Omental fat pad (tissue), 4 donors: Measurements from ENCODE around the gene STARD9. TPM values are rescaled to one million over a fixed set of nuclear protein-coding genes. Genes with fewer than 3 reads are reported as not detected.

Experiments
- ATAC-seq: fragments of 150-250 bp; one replicate; pipeline ENCODE4 v1.9.1; 2016; ENCODE audit warnings: mild to moderate bottlenecking, moderate library complexity; ENCODE audit not compliant: low FRiP score
- DNase-seq: peaks from one replicate; pipeline ENCODE4 v3.0.0-alpha.2; 2019; ENCODE audit warnings: low spot score
- total RNA-seq, 4 donors: library from RNA; depleted of rRNA; stranded (reverse); fragments of >200 nt; gene quantifications; one replicate each; pipeline ENCODE4 v1.1.0, GENCODE V29; 2016
- TF ChIP-seq, protein P1 (sequence below), 3 donors: fragments of 450-650 bp; IDR thresholded peaks; one replicate each; pipeline ENCODE4 v1.5.1; 2016 to 2017; ENCODE audit warnings: antibody characterized with exemption in 3 of 3, mild to moderate bottlenecking in 3 of 3, moderate library complexity in 2 of 3

Gene STARD9
- total RNA-seq, 4 donors from 2014 or later: 16.5 to 77.1 (median 20.7) TPM

DNA sequence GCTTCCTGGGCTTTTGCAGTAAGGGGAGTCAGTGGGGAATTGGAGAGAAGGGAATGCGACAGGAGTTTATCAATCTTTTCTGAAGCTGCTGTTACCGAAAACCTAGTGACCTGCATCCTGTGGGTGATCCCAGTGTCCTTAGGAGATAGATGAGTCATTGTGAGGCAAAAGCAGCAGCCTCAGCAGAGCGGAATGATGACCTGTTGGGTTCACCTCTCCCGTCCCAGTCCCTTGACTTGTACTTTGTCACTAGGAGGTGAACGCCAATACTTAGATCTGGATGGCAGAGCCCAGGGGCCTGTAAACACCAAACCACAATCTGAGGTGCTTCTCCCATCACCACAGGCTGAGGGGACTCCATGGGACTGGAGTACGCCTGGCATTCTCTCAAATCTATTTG lies 143.6 kb downstream of the STARD9 start:
- no peak for ATAC-seq
- DNase-seq: no peak
- TF ChIP-seq, protein P1, sequence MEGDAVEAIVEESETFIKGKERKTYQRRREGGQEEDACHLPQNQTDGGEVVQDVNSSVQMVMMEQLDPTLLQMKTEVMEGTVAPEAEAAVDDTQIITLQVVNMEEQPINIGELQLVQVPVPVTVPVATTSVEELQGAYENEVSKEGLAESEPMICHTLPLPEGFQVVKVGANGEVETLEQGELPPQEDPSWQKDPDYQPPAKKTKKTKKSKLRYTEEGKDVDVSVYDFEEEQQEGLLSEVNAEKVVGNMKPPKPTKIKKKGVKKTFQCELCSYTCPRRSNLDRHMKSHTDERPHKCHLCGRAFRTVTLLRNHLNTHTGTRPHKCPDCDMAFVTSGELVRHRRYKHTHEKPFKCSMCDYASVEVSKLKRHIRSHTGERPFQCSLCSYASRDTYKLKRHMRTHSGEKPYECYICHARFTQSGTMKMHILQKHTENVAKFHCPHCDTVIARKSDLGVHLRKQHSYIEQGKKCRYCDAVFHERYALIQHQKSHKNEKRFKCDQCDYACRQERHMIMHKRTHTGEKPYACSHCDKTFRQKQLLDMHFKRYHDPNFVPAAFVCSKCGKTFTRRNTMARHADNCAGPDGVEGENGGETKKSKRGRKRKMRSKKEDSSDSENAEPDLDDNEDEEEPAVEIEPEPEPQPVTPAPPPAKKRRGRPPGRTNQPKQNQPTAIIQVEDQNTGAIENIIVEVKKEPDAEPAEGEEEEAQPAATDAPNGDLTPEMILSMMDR (IDR thresholded peaks at IDR 0.05): no peak

DNA sequence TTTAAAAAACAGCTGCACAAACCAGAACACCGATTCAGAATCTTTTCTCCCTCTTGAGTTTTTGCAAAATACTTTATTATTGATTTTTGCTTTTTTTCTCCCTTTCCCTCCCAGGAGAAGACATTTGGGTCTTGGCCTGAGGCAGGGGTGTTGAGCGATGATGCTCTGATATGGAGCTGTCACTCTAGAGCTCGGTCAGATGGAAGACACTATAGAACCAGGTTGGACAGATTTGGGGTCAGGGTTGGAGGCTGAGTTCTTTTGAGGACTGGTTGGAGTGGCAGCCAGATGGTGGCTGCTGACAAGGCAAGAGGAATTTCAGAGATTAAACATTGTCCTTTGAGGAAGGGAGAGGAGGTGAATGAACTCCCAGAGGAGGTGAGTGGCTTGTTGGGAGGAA lies 144.7 kb downstream of the STARD9 start:
- DNase-seq (no peak), ATAC-seq (no peak)
- TF ChIP-seq, protein P1 (IDR thresholded peaks at IDR 0.05): no peak

DNA sequence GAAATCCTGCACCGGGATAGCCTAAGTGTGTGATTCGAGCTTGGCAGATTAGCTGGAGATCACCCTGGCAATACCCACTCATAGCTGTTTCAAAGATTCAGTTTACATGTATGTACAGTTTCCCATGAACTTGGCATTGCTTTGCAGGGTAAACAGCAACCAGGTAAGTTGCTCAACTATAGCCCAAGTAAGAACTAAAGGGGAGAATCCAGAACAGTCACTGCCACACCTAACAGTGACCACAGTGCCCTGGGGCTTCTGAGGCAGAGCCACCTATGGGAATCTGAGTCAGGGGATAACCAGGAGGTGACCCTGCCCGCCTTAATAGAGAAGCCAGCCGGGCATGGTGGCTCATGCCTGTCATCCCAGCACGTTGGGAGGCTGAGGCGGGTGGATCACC lies 145.6 kb downstream of the STARD9 start:
- TF ChIP-seq, protein P1 (IDR thresholded peaks at IDR 0.05): no peak
- no peak for DNase-seq
- no peak for ATAC-seq

DNA sequence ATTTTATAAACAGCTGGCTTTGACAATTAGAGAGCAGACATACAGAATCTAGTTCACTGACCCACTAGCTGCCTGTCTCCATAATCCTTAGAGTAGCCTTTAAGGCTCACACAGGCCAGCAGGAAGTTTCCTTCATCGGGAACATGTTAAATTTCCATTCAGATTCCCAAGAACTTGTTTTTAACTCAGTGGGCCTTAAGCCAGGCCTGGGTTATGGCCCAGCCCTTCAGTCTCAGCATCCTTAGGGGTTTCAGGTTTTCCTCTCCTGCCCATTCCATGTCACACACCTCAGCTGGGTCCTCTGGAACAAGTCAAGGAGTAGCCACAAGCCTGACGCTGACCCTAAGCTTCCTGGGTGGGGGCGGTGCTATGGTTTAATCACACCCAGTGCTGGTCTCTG lies 146.5 kb downstream of the STARD9 start:
- no peak for ATAC-seq
- TF ChIP-seq, protein P1 (IDR thresholded peaks at IDR 0.05): no peak
- DNase-seq: no peak

DNA sequence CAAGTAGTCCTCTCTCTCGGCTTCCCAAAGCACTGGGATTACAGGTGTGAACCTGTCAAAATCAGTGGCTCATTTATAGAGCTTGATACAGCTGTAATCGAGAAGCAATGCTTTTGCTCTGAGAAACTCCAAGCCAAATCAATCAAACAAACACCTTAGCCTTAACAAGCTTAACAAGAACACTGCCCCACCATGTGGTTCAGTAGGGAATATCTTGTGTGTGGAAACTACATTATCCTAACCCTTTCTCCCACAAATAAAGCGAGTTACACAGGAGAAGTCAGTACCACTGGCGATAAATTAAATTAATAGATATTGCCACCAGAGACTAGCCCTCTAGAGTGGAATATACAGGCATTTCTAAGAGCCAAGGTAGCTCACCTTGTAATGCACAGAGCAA lies 147.7 kb downstream of the STARD9 start:
- no peak for ATAC-seq
- TF ChIP-seq, protein P1 (IDR thresholded peaks at IDR 0.05): no peak

DNA sequence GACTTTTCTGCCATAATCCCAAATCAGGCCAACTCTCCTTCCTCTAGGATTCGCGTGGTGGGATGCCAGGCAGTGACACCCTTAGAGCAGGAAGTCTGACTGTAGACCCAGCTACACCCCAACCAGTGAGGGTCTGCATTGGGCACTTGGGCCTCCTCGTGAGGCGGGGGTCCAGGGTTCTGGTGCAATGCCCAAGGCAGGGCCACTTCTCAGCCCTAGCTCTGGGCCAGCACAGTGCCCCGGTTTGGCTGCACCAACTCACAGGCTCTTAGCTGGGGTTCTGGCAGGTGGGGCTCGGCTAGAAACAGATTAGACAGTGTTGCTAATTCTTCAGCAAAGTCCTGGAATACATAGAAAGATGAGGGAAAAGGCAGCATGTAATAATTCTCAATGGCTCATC lies 148.9 kb downstream of the STARD9 start:
- DNase-seq (no peak), ATAC-seq (no peak)
- TF ChIP-seq, protein P1 (IDR thresholded peaks at IDR 0.05): no peak

More for the DNA sequence above, 147.7 kb downstream of the STARD9 start:
- DNase-seq: no peak

DNA sequence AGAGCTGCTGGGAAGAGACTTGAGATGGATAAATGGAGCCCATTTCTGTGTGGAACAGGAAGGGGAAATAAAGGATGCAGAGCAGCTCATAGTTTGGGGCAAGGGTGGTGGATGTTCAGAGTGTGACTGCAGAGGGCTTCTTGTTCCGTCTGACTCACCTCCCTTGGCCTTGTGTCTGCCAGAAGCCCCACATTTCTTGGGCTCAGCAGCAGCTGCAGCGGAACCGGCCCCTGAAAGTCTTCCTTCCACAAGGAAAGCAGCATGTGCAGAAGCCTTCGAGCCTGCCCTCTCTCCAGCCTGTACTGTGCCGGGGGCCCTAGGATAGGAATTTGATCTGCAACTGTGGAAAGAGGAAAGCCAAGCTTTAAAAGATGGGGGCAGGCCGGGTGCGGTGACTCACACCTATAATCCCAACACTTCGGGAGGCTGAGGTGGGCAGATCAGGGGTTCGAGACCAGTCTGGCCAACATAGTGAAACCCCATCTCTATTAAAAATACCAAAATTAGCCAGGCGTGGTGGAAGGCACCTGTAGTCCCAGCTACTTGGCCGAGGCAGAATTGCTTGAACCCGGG lies 150.0 kb downstream of the STARD9 start:
- ATAC-seq (no peak), DNase-seq (no peak)
- TF ChIP-seq, protein P1 (IDR thresholded peaks at IDR 0.05): no peak
